HL-60 (cell line): ENCODE data around the gene MED1.

Experiments used
- GABPA ChIP-seq: IDR thresholded peaks from 2 replicates; pipeline ENCODE4 v1.6.1; 2012; ENCODE audit warnings: low read depth
- POLR2AphosphoS5 ChIP-seq: IDR thresholded peaks from 2 replicates; pipeline ENCODE4 v1.6.1; 2012; ENCODE audit warnings: low read depth
- REST ChIP-seq: IDR thresholded peaks from 2 replicates; pipeline ENCODE4 v1.6.1; 2012; ENCODE audit warnings: low read depth; ENCODE audit not compliant: insufficient replicate concordance
- SPI1 ChIP-seq: IDR thresholded peaks from 2 replicates; pipeline ENCODE4 v1.6.1; 2012; ENCODE audit warnings: low read depth, mild to moderate bottlenecking, borderline replicate concordance
- TF ChIP-seq, protein P1 (sequence below): IDR thresholded peaks from one replicate; pipeline ENCODE4 v1.5.1; 2011; ENCODE audit warnings: low read length, control low read depth, inconsistent platforms; ENCODE audit not compliant: insufficient read depth

- TF ChIP-seq, protein P1, sequence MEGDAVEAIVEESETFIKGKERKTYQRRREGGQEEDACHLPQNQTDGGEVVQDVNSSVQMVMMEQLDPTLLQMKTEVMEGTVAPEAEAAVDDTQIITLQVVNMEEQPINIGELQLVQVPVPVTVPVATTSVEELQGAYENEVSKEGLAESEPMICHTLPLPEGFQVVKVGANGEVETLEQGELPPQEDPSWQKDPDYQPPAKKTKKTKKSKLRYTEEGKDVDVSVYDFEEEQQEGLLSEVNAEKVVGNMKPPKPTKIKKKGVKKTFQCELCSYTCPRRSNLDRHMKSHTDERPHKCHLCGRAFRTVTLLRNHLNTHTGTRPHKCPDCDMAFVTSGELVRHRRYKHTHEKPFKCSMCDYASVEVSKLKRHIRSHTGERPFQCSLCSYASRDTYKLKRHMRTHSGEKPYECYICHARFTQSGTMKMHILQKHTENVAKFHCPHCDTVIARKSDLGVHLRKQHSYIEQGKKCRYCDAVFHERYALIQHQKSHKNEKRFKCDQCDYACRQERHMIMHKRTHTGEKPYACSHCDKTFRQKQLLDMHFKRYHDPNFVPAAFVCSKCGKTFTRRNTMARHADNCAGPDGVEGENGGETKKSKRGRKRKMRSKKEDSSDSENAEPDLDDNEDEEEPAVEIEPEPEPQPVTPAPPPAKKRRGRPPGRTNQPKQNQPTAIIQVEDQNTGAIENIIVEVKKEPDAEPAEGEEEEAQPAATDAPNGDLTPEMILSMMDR: no peak
- no peak for TF ChIP-seq GABPA
- TF ChIP-seq REST: no peak
- no peak for TF ChIP-seq POLR2AphosphoS5
- TF ChIP-seq SPI1: no peak
Observed at GRCh38 chr17:39462631-39463375, 11.7 kb upstream of the MED1 start.
